ENCODE measurements around the gene MYCN.

Gene MYCN

GRCh38 chr2:15975676-15976075, 35.3 kb downstream of the MYCN start:
- no peak for DNase-seq (ENCODE audit: low read depth)
- TF ChIP-seq CTCF (IDR thresholded peaks at IDR 0.05; ENCODE audit: low read depth, low read length) (no peak), MAX (IDR thresholded peaks at IDR 0.05; ENCODE audit: low read depth, low read length) (no peak), POLR2A (IDR thresholded peaks at IDR 0.05; ENCODE audit: extremely low read depth, insufficient read length) (no peak), MYC (IDR thresholded peaks at IDR 0.05; ENCODE audit: low read depth, low read length) (no peak)
- no peak overlapping the region for H3K4me3 ChIP-seq (ENCODE audit: low read depth, low read length)

GRCh38 chr2:15976354-15976753, 36.0 kb downstream of the MYCN start:
- no peak overlapping the region for H3K4me3 ChIP-seq (ENCODE audit: low read depth, low read length)
- DNase-seq (ENCODE audit: low read depth): no peak
- TF ChIP-seq POLR2A (IDR thresholded peaks at IDR 0.05; ENCODE audit: extremely low read depth, insufficient read length): no peak
- no peak for TF ChIP-seq MYC (IDR thresholded peaks at IDR 0.05; ENCODE audit: low read depth, low read length)
- no peak for TF ChIP-seq CTCF (IDR thresholded peaks at IDR 0.05; ENCODE audit: low read depth, low read length)
- no peak for TF ChIP-seq MAX (IDR thresholded peaks at IDR 0.05; ENCODE audit: low read depth, low read length)

- no peak overlapping the region for H3K4me3 ChIP-seq (ENCODE audit: low read depth, low read length)
- TF ChIP-seq POLR2A (IDR thresholded peaks at IDR 0.05; ENCODE audit: extremely low read depth, insufficient read length): no peak
- no peak for TF ChIP-seq CTCF (IDR thresholded peaks at IDR 0.05; ENCODE audit: low read depth, low read length)
- TF ChIP-seq MAX (IDR thresholded peaks at IDR 0.05; ENCODE audit: low read depth, low read length): no peak
- no peak for TF ChIP-seq MYC (IDR thresholded peaks at IDR 0.05; ENCODE audit: low read depth, low read length)
- DNase-seq (ENCODE audit: low read depth): no peak
Measured at GRCh38 chr2:15979051-15979758, 38.9 kb downstream of the MYCN start.

- no peak overlapping the region for H3K4me3 ChIP-seq (ENCODE audit: low read depth, low read length)
- TF ChIP-seq MAX (IDR thresholded peaks at IDR 0.05; ENCODE audit: low read depth, low read length): no peak
- TF ChIP-seq POLR2A (IDR thresholded peaks at IDR 0.05; ENCODE audit: extremely low read depth, insufficient read length): no peak
- TF ChIP-seq MYC (IDR thresholded peaks at IDR 0.05; ENCODE audit: low read depth, low read length): no peak
- no peak for TF ChIP-seq CTCF (IDR thresholded peaks at IDR 0.05; ENCODE audit: low read depth, low read length)
- no peak for DNase-seq (ENCODE audit: low read depth)
Measured at GRCh38 chr2:15979759-15980604, 39.6 kb downstream of the MYCN start.

GRCh38 chr2:15980605-15981098, 40.3 kb downstream of the MYCN start:
- TF ChIP-seq MYC (IDR thresholded peaks at IDR 0.05; ENCODE audit: low read depth, low read length): no peak
- no peak for TF ChIP-seq CTCF (IDR thresholded peaks at IDR 0.05; ENCODE audit: low read depth, low read length)
- TF ChIP-seq MAX (IDR thresholded peaks at IDR 0.05; ENCODE audit: low read depth, low read length): no peak
- no peak for TF ChIP-seq POLR2A (IDR thresholded peaks at IDR 0.05; ENCODE audit: extremely low read depth, insufficient read length)
- DNase-seq (ENCODE audit: low read depth): no peak
- no peak overlapping the region for H3K4me3 ChIP-seq (ENCODE audit: low read depth, low read length)

Measured in NB4 (cell line).